Lower leg skin (tissue), 3 donors: ENCODE data around the gene MVB12B.

Source experiments
- CTCF ChIP-seq, 3 donors: fragments of 450-650 bp; IDR thresholded peaks; one replicate each; pipeline ENCODE4 v1.5.1; 2016; ENCODE audit warnings: antibody characterized with exemption in 3 of 3, mild to moderate bottlenecking in 3 of 3, moderate library complexity in 2 of 3
- POLR2A ChIP-seq, 2 donors: fragments of 450-650 bp; IDR thresholded peaks; one replicate each; pipeline ENCODE4 v1.6.1; 2016 to 2017; ENCODE audit warnings: antibody characterized with exemption in 2 of 2, mild to moderate bottlenecking in 1 of 2, moderate library complexity in 1 of 2

- no peak for TF ChIP-seq POLR2A (IDR thresholded peaks at IDR 0.05)
- no peak for TF ChIP-seq CTCF (IDR thresholded peaks at IDR 0.05)
Measured at GRCh38 chr9:126386776-126387175, 60.1 kb downstream of the MVB12B start.
